ENCODE data around the gene SAG.

DNA sequence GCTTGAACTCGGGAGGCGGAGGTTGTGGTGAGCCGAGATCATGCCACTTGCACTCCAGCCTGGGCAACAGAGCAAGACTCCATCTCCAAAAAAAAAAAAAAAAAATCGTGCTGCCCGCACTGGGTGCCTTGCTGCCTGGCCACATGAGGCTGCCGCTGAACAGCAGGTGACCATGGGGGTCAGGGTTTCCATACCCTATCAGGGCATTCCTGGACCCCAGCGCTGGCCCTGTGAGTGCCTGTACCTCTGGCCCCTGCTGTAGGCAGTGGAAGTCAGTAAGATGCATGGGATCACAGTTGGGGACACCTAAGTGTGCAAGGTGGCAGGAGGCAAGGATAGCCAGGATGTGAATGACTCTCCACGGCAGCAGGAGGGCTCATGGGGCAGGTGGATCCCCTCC is 18.9 kb downstream of the SAG start:
- TF ChIP-seq TAF1 (IDR thresholded peaks at IDR 0.05; ENCODE audit: borderline replicate concordance, low read depth, low read length): no peak
- TF ChIP-seq POLR2AphosphoS5 (IDR thresholded peaks at IDR 0.05; ENCODE audit: low read depth, low read length): no peak
- no peak for TF ChIP-seq POLR2A (IDR thresholded peaks at IDR 0.05; ENCODE audit: low read depth, low read length)
